Measurements from ENCODE around the gene PRKCE. TPM values are rescaled to one million over a fixed set of nuclear protein-coding genes. Genes with fewer than 3 reads are reported as not detected.
A peak's percentile ranks its signal among the peaks of the same experiment; 100 is the strongest.

Gene PRKCE
- 10.6 TPM for polyA plus RNA-seq (2013, experiment 1 of 2)
- 11.5 TPM for polyA plus RNA-seq (2013, experiment 2 of 2)

- H2BK15ac ChIP-seq (ENCODE audit: low read depth, poor library complexity, severe bottlenecking) = peak within 1 kb of the TSS; percentile 93
- peaks cover 31% of the 10 kb centered on the region for H3K79me1 ChIP-seq (replicated peaks; ENCODE audit: low read length, poor library complexity, severe bottlenecking)
- peak within 1 kb of the TSS; percentile 84 for H2AFZ ChIP-seq (ENCODE audit: low read depth, low read length)
- peak; percentile 48 for DNase-seq
- peaks cover 13% of the 10 kb centered on the region for H3K4me1 ChIP-seq (ENCODE audit: control insufficient read depth, insufficient read depth, low read depth, low read length)
- H2BK5ac ChIP-seq (ENCODE audit: low read depth, low read length, poor library complexity, severe bottlenecking) = peak within 1 kb of the TSS; percentile 85
- 2% methylated on average over 31 of the region's 66 CpGs for WGBS
- H3K27ac ChIP-seq (ENCODE audit: low read length, poor library complexity, severe bottlenecking) = peak within 1 kb of the TSS; percentile 46
- peak within 1 kb of the TSS; percentile 95 for H2BK120ac ChIP-seq (ENCODE audit: low read depth, low read length)
- no peaks in the 10 kb centered on the region for H3K27me3 ChIP-seq (ENCODE audit: control insufficient read depth in 1 of 2, insufficient read depth in 1 of 2, low read length in 2 of 2)
- no peak within 1 kb of the TSS for H2AK5ac ChIP-seq (ENCODE audit: low read length, severe bottlenecking)
- peak within 1 kb of the TSS; percentile 92 to 96 for H3K18ac ChIP-seq (ENCODE audit: low read depth in 1 of 2, low read length in 2 of 2)
- peak within 1 kb of the TSS in 1 of 2 experiments; percentile 76 for H3K23ac ChIP-seq (ENCODE audit: low read length in 2 of 2)
- H3K4me3 ChIP-seq (ENCODE audit: insufficient read depth in 1 of 2, low read depth in 1 of 2, low read length in 2 of 2) = peak within 1 kb of the TSS; percentile 83 to 92
- peak within 1 kb of the TSS; percentile 88 to 95 for H3K14ac ChIP-seq (ENCODE audit: low read length in 2 of 2)
- H4K91ac ChIP-seq (ENCODE audit: low read length) = peak within 1 kb of the TSS; percentile 91
- peak within 1 kb of the TSS in 1 of 2 experiments; percentile 73 for H2BK12ac ChIP-seq (ENCODE audit: low read length in 2 of 2)
- no peaks in the 10 kb centered on the region for H3K36me3 ChIP-seq (ENCODE audit: control insufficient read depth in 1 of 2, insufficient read depth in 2 of 2, low read depth in 1 of 2, low read length in 2 of 2)
- H4K8ac ChIP-seq (ENCODE audit: low read length) = peak within 1 kb of the TSS; percentile 77
- peak within 1 kb of the TSS; percentile 95 for H3K9ac ChIP-seq (ENCODE audit: low read length)
- no peaks in the 10 kb centered on the region for H3K9me3 ChIP-seq (ENCODE audit: control insufficient read depth, low read length)
- peak within 1 kb of the TSS; percentile 24 to 64 for H3K4ac ChIP-seq (ENCODE audit: low read depth in 1 of 2, low read length in 2 of 2)
- peak within 1 kb of the TSS; percentile 100 for H3K4me2 ChIP-seq (ENCODE audit: low read length, poor library complexity, severe bottlenecking)
Observed at GRCh38 chr2:45651415-45652089, at the start of gene PRKCE. Gene PRKCE, plus strand, starts transcription at chr2:45651675.

GRCh38 chr2:45602624-45603023 is 48.9 kb upstream of the PRKCE start:
- Histone ChIP-seq H2AK5ac (ENCODE audit: low read length, severe bottlenecking) (no peak overlapping the region), H3K14ac (ENCODE audit: low read length in 2 of 2) (no peak overlapping the region), H2AFZ (ENCODE audit: low read depth, low read length) (no peak overlapping the region), H4K8ac (ENCODE audit: low read length) (no peak overlapping the region), H3K4me3 (ENCODE audit: insufficient read depth in 1 of 2, low read depth in 1 of 2, low read length in 2 of 2) (no peak overlapping the region), H3K4me1 (ENCODE audit: control insufficient read depth, insufficient read depth, low read depth, low read length) (no peaks in the 10 kb centered on the region), H3K27me3 (ENCODE audit: control insufficient read depth in 1 of 2, insufficient read depth in 1 of 2, low read length in 2 of 2) (no peaks in the 10 kb centered on the region), H3K27ac (ENCODE audit: low read length, poor library complexity, severe bottlenecking) (no peak overlapping the region), H3K9ac (ENCODE audit: low read length) (no peak overlapping the region), H3K23ac (ENCODE audit: low read length in 2 of 2) (no peak overlapping the region), H3K4ac (ENCODE audit: low read depth in 1 of 2, low read length in 2 of 2) (no peak overlapping the region), H3K18ac (ENCODE audit: low read depth in 1 of 2, low read length in 2 of 2) (no peak overlapping the region), H3K79me1 (replicated peaks; ENCODE audit: low read length, poor library complexity, severe bottlenecking) (peaks cover 24% of the 10 kb centered on the region), H2BK5ac (ENCODE audit: low read depth, low read length, poor library complexity, severe bottlenecking) (no peak overlapping the region), H2BK12ac (ENCODE audit: low read length in 2 of 2) (no peak overlapping the region), H2BK15ac (ENCODE audit: low read depth, poor library complexity, severe bottlenecking) (no peak overlapping the region), H4K91ac (ENCODE audit: low read length) (no peak overlapping the region), H3K36me3 (ENCODE audit: control insufficient read depth in 1 of 2, insufficient read depth in 2 of 2, low read depth in 1 of 2, low read length in 2 of 2) (peaks cover 8 to 67% of the 10 kb centered on the region in 2 experiments), H3K4me2 (ENCODE audit: low read length, poor library complexity, severe bottlenecking) (no peak overlapping the region), H2BK120ac (ENCODE audit: low read depth, low read length) (no peak overlapping the region), H3K9me3 (ENCODE audit: control insufficient read depth, low read length) (no peaks in the 10 kb centered on the region)
- WGBS = 100% methylated on average over 1 of the region's 2 CpGs
- no peak for DNase-seq

- Histone ChIP-seq H3K23ac (ENCODE audit: low read length in 2 of 2) (no peak overlapping the region), H3K9ac (ENCODE audit: low read length) (no peak overlapping the region), H3K4ac (ENCODE audit: low read depth in 1 of 2, low read length in 2 of 2) (no peak overlapping the region), H4K8ac (ENCODE audit: low read length) (no peak overlapping the region), H3K9me3 (ENCODE audit: control insufficient read depth, low read length) (no peaks in the 10 kb centered on the region), H3K36me3 (ENCODE audit: control insufficient read depth in 1 of 2, insufficient read depth in 2 of 2, low read depth in 1 of 2, low read length in 2 of 2) (peaks cover 6 to 45% of the 10 kb centered on the region in 2 experiments), H3K4me1 (ENCODE audit: control insufficient read depth, insufficient read depth, low read depth, low read length) (no peaks in the 10 kb centered on the region), H2BK15ac (ENCODE audit: low read depth, poor library complexity, severe bottlenecking) (no peak overlapping the region), H2AFZ (ENCODE audit: low read depth, low read length) (no peak overlapping the region), H3K18ac (ENCODE audit: low read depth in 1 of 2, low read length in 2 of 2) (no peak overlapping the region), H3K27ac (ENCODE audit: low read length, poor library complexity, severe bottlenecking) (no peak overlapping the region), H2AK5ac (ENCODE audit: low read length, severe bottlenecking) (no peak overlapping the region), H3K4me2 (ENCODE audit: low read length, poor library complexity, severe bottlenecking) (no peak overlapping the region), H2BK5ac (ENCODE audit: low read depth, low read length, poor library complexity, severe bottlenecking) (no peak overlapping the region), H3K27me3 (ENCODE audit: control insufficient read depth in 1 of 2, insufficient read depth in 1 of 2, low read length in 2 of 2) (no peaks in the 10 kb centered on the region), H3K4me3 (ENCODE audit: insufficient read depth in 1 of 2, low read depth in 1 of 2, low read length in 2 of 2) (no peak overlapping the region), H4K91ac (ENCODE audit: low read length) (no peak overlapping the region), H2BK12ac (ENCODE audit: low read length in 2 of 2) (no peak overlapping the region), H2BK120ac (ENCODE audit: low read depth, low read length) (no peak overlapping the region), H3K79me1 (replicated peaks; ENCODE audit: low read length, poor library complexity, severe bottlenecking) (peaks cover 31% of the 10 kb centered on the region), H3K14ac (ENCODE audit: low read length in 2 of 2) (no peak overlapping the region)
- DNase-seq = no peak
- WGBS = 100% methylated on average over 1 of the region's 2 CpGs
Observed at GRCh38 chr2:45605116-45605515, 46.4 kb upstream of the PRKCE start.

GRCh38 chr2:45606796-45607195 is 44.7 kb upstream of the PRKCE start:
- Histone ChIP-seq H3K14ac (ENCODE audit: low read length in 2 of 2) (no peak overlapping the region), H3K4me3 (ENCODE audit: insufficient read depth in 1 of 2, low read depth in 1 of 2, low read length in 2 of 2) (no peak overlapping the region), H3K9me3 (ENCODE audit: control insufficient read depth, low read length) (no peaks in the 10 kb centered on the region), H2AK5ac (ENCODE audit: low read length, severe bottlenecking) (no peak overlapping the region), H3K4me1 (ENCODE audit: control insufficient read depth, insufficient read depth, low read depth, low read length) (no peaks in the 10 kb centered on the region), H3K4me2 (ENCODE audit: low read length, poor library complexity, severe bottlenecking) (no peak overlapping the region), H4K8ac (ENCODE audit: low read length) (no peak overlapping the region), H2BK15ac (ENCODE audit: low read depth, poor library complexity, severe bottlenecking) (no peak overlapping the region), H3K18ac (ENCODE audit: low read depth in 1 of 2, low read length in 2 of 2) (no peak overlapping the region), H2AFZ (ENCODE audit: low read depth, low read length) (no peak overlapping the region), H2BK120ac (ENCODE audit: low read depth, low read length) (no peak overlapping the region), H3K4ac (ENCODE audit: low read depth in 1 of 2, low read length in 2 of 2) (no peak overlapping the region), H2BK5ac (ENCODE audit: low read depth, low read length, poor library complexity, severe bottlenecking) (no peak overlapping the region), H3K36me3 (ENCODE audit: control insufficient read depth in 1 of 2, insufficient read depth in 2 of 2, low read depth in 1 of 2, low read length in 2 of 2) (peaks cover under 1 to 28% of the 10 kb centered on the region in 2 experiments), H4K91ac (ENCODE audit: low read length) (no peak overlapping the region), H3K9ac (ENCODE audit: low read length) (no peak overlapping the region), H3K23ac (ENCODE audit: low read length in 2 of 2) (no peak overlapping the region), H3K27ac (ENCODE audit: low read length, poor library complexity, severe bottlenecking) (no peak overlapping the region), H3K27me3 (ENCODE audit: control insufficient read depth in 1 of 2, insufficient read depth in 1 of 2, low read length in 2 of 2) (no peaks in the 10 kb centered on the region), H3K79me1 (replicated peaks; ENCODE audit: low read length, poor library complexity, severe bottlenecking) (peaks cover 25% of the 10 kb centered on the region), H2BK12ac (ENCODE audit: low read length in 2 of 2) (no peak overlapping the region)
- no CpG with 5 or more reads among the region's 1 CpG for WGBS
- DNase-seq = no peak

All from mesenchymal stem cell (in vitro differentiated cells and primary cell).